ENCODE measurements around the gene IL17C.
A peak's percentile ranks its signal among the peaks of the same experiment; 100 is the strongest.

IL17C gene

DNA sequence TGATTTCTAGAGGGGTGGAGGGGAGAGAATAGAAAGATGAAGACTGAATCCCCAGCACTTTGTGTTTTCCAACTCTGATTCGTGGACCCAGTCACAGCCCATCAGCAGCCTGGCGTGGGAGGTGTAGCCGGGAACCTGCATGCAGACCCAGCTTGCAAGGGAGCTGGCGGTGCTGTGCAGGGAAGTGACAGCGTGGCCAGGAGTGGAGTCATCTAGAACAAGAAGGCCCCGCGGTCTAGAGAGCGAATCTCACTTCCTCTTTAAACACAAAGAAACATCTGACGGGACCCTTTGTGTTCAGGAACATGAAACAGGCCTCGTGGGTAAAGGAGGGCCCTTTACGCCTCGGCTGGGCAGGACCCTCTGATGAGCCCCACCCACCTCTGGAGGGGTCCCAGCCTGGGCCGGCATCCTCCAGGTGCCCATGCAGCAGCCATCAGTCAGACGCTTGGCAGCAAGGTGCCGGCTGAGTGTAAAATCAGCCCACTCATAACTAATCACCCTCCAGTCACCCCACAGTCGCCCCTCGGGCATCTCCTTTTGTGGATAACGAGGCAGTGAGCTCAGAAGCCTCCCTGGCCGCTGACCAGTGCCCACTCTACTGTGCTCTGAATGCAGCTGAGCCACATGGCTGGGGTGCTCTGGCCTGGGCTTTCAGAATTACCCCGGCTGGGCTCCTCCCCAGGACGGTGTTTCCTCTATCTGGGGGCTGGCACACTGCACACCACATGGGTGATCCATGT lies 43.5 kb downstream of the IL17C start:
- TF ChIP-seq, protein P1, sequence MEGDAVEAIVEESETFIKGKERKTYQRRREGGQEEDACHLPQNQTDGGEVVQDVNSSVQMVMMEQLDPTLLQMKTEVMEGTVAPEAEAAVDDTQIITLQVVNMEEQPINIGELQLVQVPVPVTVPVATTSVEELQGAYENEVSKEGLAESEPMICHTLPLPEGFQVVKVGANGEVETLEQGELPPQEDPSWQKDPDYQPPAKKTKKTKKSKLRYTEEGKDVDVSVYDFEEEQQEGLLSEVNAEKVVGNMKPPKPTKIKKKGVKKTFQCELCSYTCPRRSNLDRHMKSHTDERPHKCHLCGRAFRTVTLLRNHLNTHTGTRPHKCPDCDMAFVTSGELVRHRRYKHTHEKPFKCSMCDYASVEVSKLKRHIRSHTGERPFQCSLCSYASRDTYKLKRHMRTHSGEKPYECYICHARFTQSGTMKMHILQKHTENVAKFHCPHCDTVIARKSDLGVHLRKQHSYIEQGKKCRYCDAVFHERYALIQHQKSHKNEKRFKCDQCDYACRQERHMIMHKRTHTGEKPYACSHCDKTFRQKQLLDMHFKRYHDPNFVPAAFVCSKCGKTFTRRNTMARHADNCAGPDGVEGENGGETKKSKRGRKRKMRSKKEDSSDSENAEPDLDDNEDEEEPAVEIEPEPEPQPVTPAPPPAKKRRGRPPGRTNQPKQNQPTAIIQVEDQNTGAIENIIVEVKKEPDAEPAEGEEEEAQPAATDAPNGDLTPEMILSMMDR (IDR thresholded peaks at IDR 0.05; ENCODE audit: insufficient read depth, low read length, missing control alignments) = no peak
- POLR2A ChIA-PET = no interaction called here
- DNase-seq (ENCODE audit: low read depth, low spot score) = no peak
- CTCF ChIA-PET = interaction anchor here (1.0 to 2.1 kb wide), 2 partner anchors 10 to 14 kb away, joined by 4 read pairs; no protein-coding TSS in a partner anchor
- H3K4me3 ChIP-seq (ENCODE audit: low read depth, low read length) = no peak overlapping the region

- TF ChIP-seq, protein P1 (IDR thresholded peaks at IDR 0.05; ENCODE audit: insufficient read depth, low read length, missing control alignments) = no peak
- H3K4me3 ChIP-seq (ENCODE audit: low read depth, low read length) = no peak overlapping the region
- no peak for DNase-seq (ENCODE audit: low read depth, low spot score)
- CTCF ChIA-PET = interaction anchor here (0.8 to 3.0 kb wide), 8 partner anchors 9 to 174 kb away, joined by 3 to 11 read pairs (median 3); no protein-coding TSS in a partner anchor
- POLR2A ChIA-PET = no interaction called here
These were observed 46.3 kb downstream of the IL17C start for GRCh38 chr16:88684569-88685155.

GRCh38 chr16:88685156-88686061 lies 47.0 kb downstream of the IL17C start:
- POLR2A ChIA-PET = no interaction called here
- no peak for DNase-seq (ENCODE audit: low read depth, low spot score)
- CTCF ChIA-PET = interaction anchor here (0.8 to 3.0 kb wide), 8 partner anchors 8 to 173 kb away, joined by 3 to 11 read pairs (median 3); no protein-coding TSS in a partner anchor

GRCh38 chr16:88686062-88686438 lies 47.7 kb downstream of the IL17C start:
- TF ChIP-seq, protein P1 (IDR thresholded peaks at IDR 0.05; ENCODE audit: insufficient read depth, low read length, missing control alignments) = no peak
- ChIA-PET POLR2A (no interaction called here), CTCF (interaction anchor here (3.0 kb wide), 1 partner anchor 11 kb away, joined by 11 read pairs; no protein-coding TSS in a partner anchor)
- peak overlapping the region; percentile 48 for H3K4me3 ChIP-seq (ENCODE audit: low read depth, low read length)
- no peak for DNase-seq (ENCODE audit: low read depth, low spot score)

More at GRCh38 chr16:88685156-88686061, 47.0 kb downstream of the IL17C start:
- TF ChIP-seq, protein P1 (IDR thresholded peaks at IDR 0.05; ENCODE audit: insufficient read depth, low read length, missing control alignments) = peak; percentile 68
- peak overlapping the region; percentile 48 for H3K4me3 ChIP-seq (ENCODE audit: low read depth, low read length)

- ChIA-PET POLR2A (interaction anchor here (0.9 kb wide), 1 partner anchor 23 kb away, joined by 3 read pairs; no protein-coding TSS in a partner anchor), CTCF (interaction anchor here (0.8 to 3.0 kb wide), 8 partner anchors 11 to 480 kb away, joined by 3 to 11 read pairs (median 3); no protein-coding TSS in a partner anchor)
- H3K4me3 ChIP-seq (ENCODE audit: low read depth, low read length) = peak within 1 kb of the TSS; percentile 48
- TF ChIP-seq, protein P1 (IDR thresholded peaks at IDR 0.05; ENCODE audit: insufficient read depth, low read length, missing control alignments) = no peak
- no peak for DNase-seq (ENCODE audit: low read depth, low spot score)
These were observed 48.3 kb downstream of the IL17C start, which contains the start of gene SNAI3 for GRCh38 chr16:88686439-88687253. TSS of gene SNAI3 (minus strand) at chr16:88686507. CDS start at chr16:88686406, 101 bp downstream.

Data from AG04449 (cell line).